Measurements from ENCODE around the gene CNGA3. TPM values are rescaled to one million over a fixed set of nuclear protein-coding genes. Genes with fewer than 3 reads are reported as not detected.

The CNGA3 gene
- total RNA-seq, 2 experiments from 2014 or later: not detected

DNA sequence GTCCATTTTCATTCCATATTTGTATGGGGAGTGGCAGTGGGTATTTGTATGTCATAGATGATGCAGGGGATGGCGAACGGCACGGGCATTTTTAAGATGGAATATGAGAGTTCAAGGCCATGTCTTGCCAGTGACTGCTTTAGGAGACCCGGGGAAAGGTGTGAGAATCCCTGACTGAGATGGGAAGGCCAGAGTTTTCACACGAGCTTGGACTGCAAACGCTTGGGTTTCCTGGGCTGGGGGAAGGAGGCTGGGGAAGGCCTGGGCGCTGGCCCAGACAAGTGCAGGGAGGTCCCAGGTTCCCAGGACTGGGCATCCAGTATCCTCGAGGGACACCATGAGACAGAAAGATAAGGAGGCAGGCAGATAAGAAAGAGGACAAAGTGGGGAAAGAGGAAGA, 35.2 kb downstream of the CNGA3 start:
- TF ChIP-seq CTCF (conservative IDR thresholded peaks at IDR 0.05; ENCODE audit: low read length): no peak
- TF ChIP-seq EZH2phosphoT487 (IDR thresholded peaks at IDR 0.05; ENCODE audit: borderline replicate concordance, low read depth, low read length): no peak
- H3K79me2 ChIP-seq (ENCODE audit: insufficient read depth, low read depth, low read length): no peaks in the 10 kb centered on the region
- DNase-seq (ENCODE audit: low spot score): no peak
- H3K4me1 ChIP-seq (ENCODE audit: insufficient read depth, low read length, poor library complexity, severe bottlenecking): no peaks in the 10 kb centered on the region
- intact Hi-C loops (cut with micrococcal nuclease; ENCODE audit: unreplicated experiment): loop anchor here (10.0 kb wide), 1 partner anchor 607 kb away; no protein-coding TSS in a partner anchor
- H2AFZ ChIP-seq (ENCODE audit: low read length): no peak overlapping the region
- no peaks in the 10 kb centered on the region for H3K36me3 ChIP-seq (ENCODE audit: insufficient read depth, low read length)
- no peaks in the 10 kb centered on the region for H4K20me1 ChIP-seq (ENCODE audit: insufficient read depth, low read length)
- H3K9me3 ChIP-seq (ENCODE audit: low read length): no peaks in the 10 kb centered on the region
- no peak overlapping the region for H3K4me3 ChIP-seq (ENCODE audit: low read depth, low read length, poor library complexity, severe bottlenecking)
- H3K4me2 ChIP-seq (ENCODE audit: low read length): no peak overlapping the region
- ChIA-PET CTCF (ENCODE audit: unreplicated experiment) (no interaction called here), POLR2A (interaction anchor here (0.6 kb wide), 2 partner anchors 216 to 1481 kb away, joined by 3 to 4 read pairs; no protein-coding TSS in a partner anchor)
- no TSS peak for BruUV-seq (replicated peaks)
- H3K9me2 ChIP-seq (ENCODE audit: insufficient read depth, low read length): no peaks in the 10 kb centered on the region
- H3K27ac ChIP-seq (ENCODE audit: low read depth, low read length, poor library complexity, severe bottlenecking): no peak overlapping the region

- no peaks in the 10 kb centered on the region for H3K9me2 ChIP-seq (ENCODE audit: insufficient read depth, low read length)
- ChIA-PET POLR2A (no interaction called here), CTCF (ENCODE audit: unreplicated experiment) (no interaction called here)
- H3K79me2 ChIP-seq (ENCODE audit: insufficient read depth, low read depth, low read length): no peaks in the 10 kb centered on the region
- no peaks in the 10 kb centered on the region for H3K4me1 ChIP-seq (ENCODE audit: insufficient read depth, low read length, poor library complexity, severe bottlenecking)
- H3K4me2 ChIP-seq (ENCODE audit: low read length): no peak overlapping the region
- TF ChIP-seq CTCF (conservative IDR thresholded peaks at IDR 0.05; ENCODE audit: low read length): no peak
- H3K27ac ChIP-seq (ENCODE audit: low read depth, low read length, poor library complexity, severe bottlenecking): no peak overlapping the region
- H3K9me3 ChIP-seq (ENCODE audit: low read length): no peaks in the 10 kb centered on the region
- no peak for DNase-seq (ENCODE audit: low spot score)
- no peak overlapping the region for H3K4me3 ChIP-seq (ENCODE audit: low read depth, low read length, poor library complexity, severe bottlenecking)
- H4K20me1 ChIP-seq (ENCODE audit: insufficient read depth, low read length): no peaks in the 10 kb centered on the region
- no peak overlapping the region for H2AFZ ChIP-seq (ENCODE audit: low read length)
- no TSS peak for BruUV-seq (replicated peaks)
- intact Hi-C loops (cut with micrococcal nuclease; ENCODE audit: unreplicated experiment): loop anchor here (10.0 kb wide), 1 partner anchor 607 kb away; no protein-coding TSS in a partner anchor
- H3K36me3 ChIP-seq (ENCODE audit: insufficient read depth, low read length): no peaks in the 10 kb centered on the region
Observed at GRCh38 chr2:98382086-98382485, 35.8 kb downstream of the CNGA3 start.

GRCh38 chr2:98382739-98383138, 36.5 kb downstream of the CNGA3 start:
- POLR2A ChIA-PET: no interaction called here
- TF ChIP-seq CTCF (conservative IDR thresholded peaks at IDR 0.05; ENCODE audit: low read length) (no peak), EZH2phosphoT487 (IDR thresholded peaks at IDR 0.05; ENCODE audit: borderline replicate concordance, low read depth, low read length) (no peak)
- Histone ChIP-seq H3K4me2 (ENCODE audit: low read length) (no peak overlapping the region), H3K4me1 (ENCODE audit: insufficient read depth, low read length, poor library complexity, severe bottlenecking) (no peaks in the 10 kb centered on the region), H3K36me3 (ENCODE audit: insufficient read depth, low read length) (no peaks in the 10 kb centered on the region), H3K9me3 (ENCODE audit: low read length) (no peaks in the 10 kb centered on the region), H4K20me1 (ENCODE audit: insufficient read depth, low read length) (no peaks in the 10 kb centered on the region), H3K4me3 (ENCODE audit: low read depth, low read length, poor library complexity, severe bottlenecking) (no peak overlapping the region), H3K9me2 (ENCODE audit: insufficient read depth, low read length) (no peaks in the 10 kb centered on the region), H3K79me2 (ENCODE audit: insufficient read depth, low read depth, low read length) (no peaks in the 10 kb centered on the region), H2AFZ (ENCODE audit: low read length) (no peak overlapping the region), H3K27ac (ENCODE audit: low read depth, low read length, poor library complexity, severe bottlenecking) (no peak overlapping the region)
- CTCF ChIA-PET (ENCODE audit: unreplicated experiment): no interaction called here
- DNase-seq (ENCODE audit: low spot score): no peak
- intact Hi-C loops (cut with micrococcal nuclease; ENCODE audit: unreplicated experiment): loop anchor here (10.0 kb wide), 1 partner anchor 608 kb away; no protein-coding TSS in a partner anchor
- no TSS peak for BruUV-seq (replicated peaks)

Data from OCI-LY7 (cell line).